Peyer's patch (tissue), 4 donors: ENCODE data around the gene ERC2.

ENCODE experiments used
- POLR2A ChIP-seq, 2 donors: fragments of 450-650 bp; IDR thresholded peaks; one replicate each; pipeline ENCODE4 v1.5.1; 2017; ENCODE audit warnings: antibody characterized with exemption in 2 of 2, mild to moderate bottlenecking in 2 of 2, moderate library complexity in 2 of 2
- TF ChIP-seq, protein P1 (sequence below), 6 experiments: fragments of 450-650 bp in 4 of 6; fragments of 200-600 bp in 2 of 6; sonication (generic) in 1 of 6; IDR thresholded peaks; one replicate each; pipeline ENCODE4 v1.5.1; 2017 to 2019; ENCODE audit warnings: antibody characterized with exemption in 6 of 6, mild to moderate bottlenecking in 3 of 6, moderate library complexity in 1 of 6

DNA sequence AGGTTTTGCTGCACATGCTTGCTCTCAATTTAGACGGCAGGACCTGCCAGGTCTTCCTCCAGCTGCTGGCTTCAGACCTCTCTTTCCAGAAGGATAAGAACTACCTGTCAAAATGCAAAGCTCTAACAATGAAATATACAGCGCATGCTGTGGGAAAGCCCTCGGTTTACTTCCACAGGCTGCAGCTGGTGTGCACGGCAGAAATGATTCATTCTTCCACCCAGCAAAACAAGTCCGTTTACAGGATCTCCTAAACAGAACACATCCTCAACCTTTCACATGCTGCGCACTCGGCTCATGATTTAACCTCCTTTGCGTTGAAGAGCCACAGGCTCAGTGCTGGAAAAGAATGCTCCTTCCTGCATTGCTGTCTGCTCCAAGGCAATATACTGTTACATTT is 888.8 kb downstream of the ERC2 start:
- TF ChIP-seq, protein P1, sequence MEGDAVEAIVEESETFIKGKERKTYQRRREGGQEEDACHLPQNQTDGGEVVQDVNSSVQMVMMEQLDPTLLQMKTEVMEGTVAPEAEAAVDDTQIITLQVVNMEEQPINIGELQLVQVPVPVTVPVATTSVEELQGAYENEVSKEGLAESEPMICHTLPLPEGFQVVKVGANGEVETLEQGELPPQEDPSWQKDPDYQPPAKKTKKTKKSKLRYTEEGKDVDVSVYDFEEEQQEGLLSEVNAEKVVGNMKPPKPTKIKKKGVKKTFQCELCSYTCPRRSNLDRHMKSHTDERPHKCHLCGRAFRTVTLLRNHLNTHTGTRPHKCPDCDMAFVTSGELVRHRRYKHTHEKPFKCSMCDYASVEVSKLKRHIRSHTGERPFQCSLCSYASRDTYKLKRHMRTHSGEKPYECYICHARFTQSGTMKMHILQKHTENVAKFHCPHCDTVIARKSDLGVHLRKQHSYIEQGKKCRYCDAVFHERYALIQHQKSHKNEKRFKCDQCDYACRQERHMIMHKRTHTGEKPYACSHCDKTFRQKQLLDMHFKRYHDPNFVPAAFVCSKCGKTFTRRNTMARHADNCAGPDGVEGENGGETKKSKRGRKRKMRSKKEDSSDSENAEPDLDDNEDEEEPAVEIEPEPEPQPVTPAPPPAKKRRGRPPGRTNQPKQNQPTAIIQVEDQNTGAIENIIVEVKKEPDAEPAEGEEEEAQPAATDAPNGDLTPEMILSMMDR (IDR thresholded peaks at IDR 0.05) = no peak
- no peak for TF ChIP-seq POLR2A (IDR thresholded peaks at IDR 0.05)
